NCI-H345 (cell line): Measurements from ENCODE around the gene ERC2.

Experiments
- DNase-seq: peaks from one replicate; lab custom pipeline; 2025; lab: John Stamatoyannopoulos, UW

ERC2 gene

DNA sequence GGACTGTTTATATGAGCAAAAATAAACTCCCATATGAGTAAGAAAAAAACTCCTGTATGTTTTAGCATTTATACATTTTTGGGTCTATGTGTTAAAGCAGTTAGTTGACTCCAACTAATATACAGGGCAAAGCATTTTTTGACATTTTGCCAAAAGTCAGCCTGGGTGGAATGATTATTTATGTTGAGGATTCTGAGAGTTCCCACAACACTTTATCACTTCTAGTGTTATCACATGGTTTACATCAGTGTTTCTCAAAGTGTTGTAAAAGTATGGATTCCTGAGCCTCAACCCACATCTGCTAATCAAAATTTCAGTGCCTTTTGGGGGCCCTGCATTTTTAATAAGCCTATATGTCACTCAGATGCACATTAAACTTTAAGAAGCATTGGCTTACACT lies 643.9 kb downstream of the ERC2 start:
- DNase-seq, result no peak

DNA sequence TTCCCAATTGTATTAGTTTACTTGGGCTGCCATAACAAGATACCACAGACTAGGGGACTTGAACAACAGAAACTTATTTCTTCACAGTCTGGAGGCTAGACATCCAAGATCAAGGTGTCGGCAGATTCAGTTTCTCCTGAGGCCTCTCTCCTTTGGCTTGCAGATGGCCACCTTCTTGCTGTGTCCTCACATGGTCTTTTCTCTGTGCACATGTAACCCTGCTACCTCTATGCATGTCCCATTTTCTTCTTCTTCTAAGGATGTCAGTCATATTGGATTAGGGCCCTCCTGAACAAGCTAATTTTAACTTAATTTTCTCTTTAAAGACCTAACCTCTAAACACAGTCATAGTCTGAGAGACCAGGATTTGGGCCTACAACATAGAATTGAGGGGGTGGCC lies 644.4 kb downstream of the ERC2 start:
- no peak for DNase-seq

DNA sequence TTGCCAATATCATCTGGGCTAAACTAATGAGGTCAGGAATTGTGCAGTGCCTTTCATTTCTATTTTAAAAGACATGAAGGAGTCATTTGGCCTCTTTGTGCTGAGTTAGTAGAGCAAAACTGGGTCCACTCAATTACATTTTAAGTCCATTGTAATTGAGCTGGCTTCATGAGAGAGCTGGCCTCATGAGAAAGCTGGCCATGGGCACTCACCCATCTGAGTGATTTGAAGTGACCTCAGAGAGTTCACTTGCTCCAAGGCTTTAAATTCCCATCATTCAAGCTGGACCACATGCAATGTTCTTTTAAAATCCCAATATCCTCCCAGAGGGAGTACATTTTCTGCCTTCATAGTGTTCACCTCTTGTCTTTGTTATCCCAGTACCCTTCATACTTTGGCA lies 645.3 kb downstream of the ERC2 start:
- no peak for DNase-seq

DNA sequence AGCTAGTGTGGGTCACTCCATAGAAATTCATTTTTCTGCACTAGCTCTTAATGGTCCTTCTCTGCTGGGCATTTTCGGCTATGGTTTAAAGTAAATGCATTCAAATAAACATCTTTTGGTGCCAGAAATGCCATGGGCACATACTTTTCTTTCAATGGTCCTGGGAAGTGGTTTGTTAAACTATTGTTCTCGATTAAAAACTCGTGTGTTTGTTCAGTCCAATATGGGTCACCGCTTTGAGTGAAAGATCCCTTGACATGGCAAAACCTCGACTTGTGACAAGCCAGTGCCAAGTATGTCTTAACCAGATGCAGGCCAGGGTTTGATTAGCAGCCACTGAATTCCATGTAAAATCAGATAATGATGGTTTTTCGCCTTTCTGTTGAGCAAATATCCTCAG lies 649.3 kb downstream of the ERC2 start:
- no peak for DNase-seq

DNA sequence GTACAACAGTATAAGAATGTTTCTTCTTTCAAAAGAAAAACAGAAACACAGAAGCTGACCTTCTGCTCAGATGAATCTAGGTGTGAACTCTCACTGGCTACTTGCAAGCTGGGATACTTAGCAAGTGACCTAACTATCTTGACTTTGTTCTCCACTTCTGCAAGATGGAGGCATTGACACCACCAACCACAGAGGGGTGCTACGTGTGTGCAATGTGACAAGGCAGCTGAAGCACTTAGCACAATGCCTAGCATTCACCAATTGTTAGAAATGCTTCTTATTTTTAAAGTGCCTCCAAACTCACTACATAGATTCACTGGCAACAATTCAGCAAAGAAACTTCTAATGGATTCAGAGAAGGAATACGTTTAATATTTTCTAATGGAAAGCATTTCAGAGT lies 649.8 kb downstream of the ERC2 start:
- no peak for DNase-seq

DNA sequence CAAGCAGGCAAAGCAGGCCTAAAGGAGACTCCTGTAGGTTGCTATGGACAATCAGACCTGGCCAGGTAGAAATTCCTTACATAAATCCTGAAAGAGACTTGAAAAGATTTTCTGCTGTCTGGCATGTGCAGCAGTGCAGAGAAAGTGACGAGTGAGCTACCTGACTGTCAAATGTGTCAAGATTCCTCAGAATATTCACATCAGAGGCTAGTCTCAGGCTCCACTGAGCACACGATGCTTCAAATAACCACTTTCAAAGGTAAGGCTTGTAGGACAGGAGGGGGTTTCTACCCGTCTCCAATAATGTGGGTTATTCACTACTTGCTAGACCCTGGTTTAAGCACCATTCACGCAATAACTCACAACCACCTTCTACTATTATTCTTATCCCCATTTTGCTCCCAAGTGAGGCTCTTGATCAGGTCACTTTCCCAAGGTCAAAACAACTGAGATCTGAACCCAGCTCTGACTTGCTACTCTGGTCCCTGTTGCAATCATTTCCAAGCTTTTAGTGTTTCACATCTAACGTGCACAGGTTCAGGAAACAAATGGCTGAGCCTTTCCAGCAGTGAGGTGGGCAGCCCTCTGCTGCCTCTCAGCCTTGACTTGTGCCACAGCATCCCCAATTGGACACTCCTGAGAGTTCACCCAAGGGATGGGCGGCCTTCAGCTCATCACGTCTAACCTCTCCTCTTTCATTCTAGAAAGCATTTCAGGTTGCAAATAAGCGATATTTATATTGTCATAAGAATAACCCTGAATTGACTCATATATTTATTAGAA lies 651.3 kb downstream of the ERC2 start:
- no peak for DNase-seq

DNA sequence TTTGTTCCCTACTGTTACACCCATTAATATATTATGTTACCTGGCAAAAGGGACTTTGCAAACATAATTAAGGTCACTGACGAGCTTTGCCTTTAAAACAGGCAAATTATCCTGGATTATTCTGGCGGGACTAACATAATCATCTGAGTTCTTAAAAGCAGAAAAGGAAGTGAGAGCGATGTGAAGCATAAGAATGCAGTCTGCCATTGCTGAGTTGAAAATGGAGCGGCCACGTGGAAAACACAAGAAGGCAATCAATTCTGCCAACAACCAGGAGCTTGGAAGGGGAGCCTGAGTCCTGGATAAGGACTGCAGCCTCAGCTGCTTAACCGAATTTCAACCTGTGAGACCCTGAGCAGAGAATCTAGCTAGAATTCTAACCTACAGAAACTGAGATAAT lies 653.0 kb downstream of the ERC2 start:
- DNase-seq, result no peak

DNA sequence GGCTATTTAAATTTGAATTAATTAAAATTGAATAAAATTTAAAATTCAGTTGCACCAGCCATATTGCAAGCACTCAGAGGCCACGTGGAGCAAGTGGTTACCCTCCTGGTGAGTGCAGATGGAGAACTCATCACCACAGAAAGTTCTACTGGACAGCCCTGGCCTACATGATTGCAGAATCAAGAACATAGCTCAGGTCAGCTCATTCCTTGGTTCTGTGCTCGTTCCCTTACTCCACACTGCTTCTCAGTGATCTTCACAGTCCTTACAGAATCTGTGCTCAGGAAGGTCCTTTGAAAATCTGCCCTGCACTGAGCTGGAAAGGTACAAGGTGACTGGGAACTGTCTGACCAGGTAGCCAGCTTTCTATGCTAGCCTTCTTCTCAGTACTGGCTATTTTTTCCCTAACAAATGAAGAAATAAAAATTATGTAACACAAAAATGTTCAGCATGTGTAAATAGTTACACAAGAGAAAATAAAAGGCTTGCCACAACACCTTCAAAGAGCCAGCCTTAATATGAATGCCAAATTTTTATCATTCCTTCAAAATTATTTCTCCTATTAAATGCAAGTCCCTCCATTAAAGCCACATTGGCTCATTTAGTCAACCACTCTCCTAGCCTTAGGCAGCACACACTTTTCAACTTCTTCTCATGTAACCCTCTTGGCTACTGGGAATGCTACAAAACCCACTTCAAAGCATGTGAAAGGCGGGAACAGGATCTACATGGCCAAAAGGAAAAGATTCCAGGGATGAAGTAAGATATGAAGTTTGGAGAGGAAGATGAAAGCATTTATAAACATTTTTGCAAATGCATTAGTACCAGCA lies 654.8 kb downstream of the ERC2 start:
- no peak for DNase-seq

DNA sequence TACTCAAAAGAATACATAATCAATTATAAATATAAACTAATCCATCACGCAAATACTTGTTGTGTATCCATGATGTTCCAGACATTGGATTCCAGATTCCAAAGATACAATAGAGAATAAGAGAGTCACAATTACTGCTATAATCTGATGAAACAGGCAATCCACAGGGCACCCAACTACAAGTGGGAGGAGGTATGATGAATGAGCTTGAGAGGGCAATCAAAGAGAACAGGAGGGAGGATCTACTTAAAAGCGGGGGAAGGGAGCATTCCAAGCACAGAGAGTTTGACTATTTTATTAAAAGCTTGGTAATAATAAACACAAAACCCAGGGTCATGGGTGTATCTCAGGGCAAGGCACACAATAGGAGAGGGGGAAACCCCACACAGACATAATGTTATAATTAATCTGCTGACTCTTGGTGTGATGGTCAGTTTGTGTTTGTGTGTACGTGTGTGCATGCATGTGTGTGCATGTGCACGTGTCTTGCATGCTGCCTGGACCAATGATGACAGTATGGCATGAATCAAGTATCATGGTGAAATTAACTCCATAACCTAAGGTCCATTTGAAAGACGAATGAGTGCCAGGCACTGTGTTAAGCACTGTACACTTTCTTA lies 655.8 kb downstream of the ERC2 start:
- DNase-seq, result no peak

DNA sequence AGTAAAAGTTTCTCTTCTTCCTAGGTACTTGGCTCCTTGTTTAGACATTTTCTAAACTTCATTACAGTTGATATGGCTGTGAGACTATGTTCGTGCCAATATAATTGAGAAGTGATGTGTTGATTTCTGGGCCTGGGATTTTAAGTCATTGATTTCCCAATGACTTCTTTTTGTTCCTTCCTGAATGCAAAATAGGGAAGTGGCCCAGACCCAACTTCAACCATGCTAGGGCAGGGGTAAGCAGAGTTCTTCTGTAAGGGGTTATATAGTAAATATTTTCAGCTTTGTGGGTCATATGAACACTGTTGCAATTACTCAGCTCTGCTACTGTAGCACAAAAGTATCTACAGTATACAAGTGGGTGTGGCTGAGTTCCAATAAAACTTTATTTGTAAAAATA lies 661.1 kb downstream of the ERC2 start:
- DNase-seq, result no peak

DNA sequence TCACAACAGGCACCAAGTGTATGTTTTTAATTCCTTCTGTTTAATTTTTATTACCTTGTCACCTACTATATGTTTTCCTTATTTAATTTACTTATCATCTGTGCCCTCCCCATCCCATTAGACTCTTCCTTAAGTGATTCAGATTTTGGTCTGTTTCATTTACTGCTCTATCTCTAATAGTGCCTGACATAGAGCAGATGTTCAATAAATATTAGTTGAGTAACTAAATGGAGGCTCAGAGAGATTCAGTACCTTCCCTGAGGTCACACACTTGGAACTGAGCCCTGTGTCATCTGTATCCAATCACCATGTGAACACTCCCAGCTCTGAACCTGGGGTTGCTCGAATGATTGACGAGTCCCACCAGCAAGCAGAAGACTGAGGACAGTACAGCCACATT lies 663.1 kb downstream of the ERC2 start:
- DNase-seq, result no peak

DNA sequence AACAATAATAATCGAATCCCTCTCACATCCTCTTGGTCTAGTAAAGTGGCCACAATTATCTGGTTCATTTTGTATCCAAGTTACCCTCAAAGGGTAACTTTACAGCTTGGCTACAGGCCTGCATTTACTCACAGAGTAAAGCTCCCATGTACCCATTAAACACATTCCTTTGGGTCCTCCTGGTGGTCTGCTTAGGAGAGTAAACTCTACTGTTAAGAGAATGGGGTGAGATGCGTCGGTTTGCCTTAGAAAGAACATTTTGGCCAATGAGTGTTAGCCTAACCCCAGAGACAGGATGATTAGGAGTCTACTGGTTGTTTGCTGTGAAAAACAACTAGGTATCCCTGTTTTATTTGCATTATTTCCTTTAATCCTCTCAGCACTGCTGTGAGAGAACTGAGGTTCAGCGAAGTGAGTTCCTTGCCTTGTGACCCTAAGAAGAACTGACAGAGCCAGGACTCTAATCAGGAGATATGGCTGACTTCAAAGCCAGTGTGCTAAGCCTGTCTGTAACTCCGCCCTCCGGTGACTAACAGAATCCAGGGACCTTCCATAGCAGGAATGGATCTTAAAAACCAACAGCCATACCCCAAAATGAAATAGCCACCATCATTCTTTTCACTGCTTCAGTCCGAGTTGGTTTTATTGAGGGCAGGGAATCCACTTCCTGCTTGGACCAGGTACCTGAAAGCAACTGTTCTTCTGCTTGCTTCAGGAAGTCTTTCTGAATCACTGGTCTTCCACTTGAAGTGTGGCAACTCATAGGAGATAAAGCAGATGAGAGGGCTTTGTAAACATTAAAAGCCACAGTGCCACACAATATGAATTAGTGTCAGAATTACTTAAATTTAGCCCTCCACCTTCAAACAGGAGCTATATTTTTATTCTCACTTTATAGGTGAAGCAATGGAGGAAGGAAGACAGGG lies 663.8 kb downstream of the ERC2 start:
- no peak for DNase-seq

DNA sequence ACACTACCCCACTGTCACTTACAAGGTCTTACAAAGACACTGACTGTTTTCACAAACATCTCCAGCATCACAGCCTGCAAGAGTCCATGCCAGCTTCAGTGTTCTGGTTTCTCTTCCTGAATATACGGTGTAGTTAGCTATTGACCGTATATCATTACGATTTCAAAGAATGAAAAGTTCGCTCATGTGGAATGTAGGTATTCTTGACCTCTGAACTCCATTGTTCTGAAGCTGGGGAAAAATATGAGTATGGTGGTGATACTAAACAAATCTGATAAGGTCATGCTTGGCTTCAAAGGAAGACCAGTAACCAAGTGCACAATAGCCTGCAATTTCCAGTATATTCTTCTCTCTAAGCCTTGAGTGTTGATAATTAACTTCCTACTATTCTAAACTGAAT lies 665.5 kb downstream of the ERC2 start:
- no peak for DNase-seq

DNA sequence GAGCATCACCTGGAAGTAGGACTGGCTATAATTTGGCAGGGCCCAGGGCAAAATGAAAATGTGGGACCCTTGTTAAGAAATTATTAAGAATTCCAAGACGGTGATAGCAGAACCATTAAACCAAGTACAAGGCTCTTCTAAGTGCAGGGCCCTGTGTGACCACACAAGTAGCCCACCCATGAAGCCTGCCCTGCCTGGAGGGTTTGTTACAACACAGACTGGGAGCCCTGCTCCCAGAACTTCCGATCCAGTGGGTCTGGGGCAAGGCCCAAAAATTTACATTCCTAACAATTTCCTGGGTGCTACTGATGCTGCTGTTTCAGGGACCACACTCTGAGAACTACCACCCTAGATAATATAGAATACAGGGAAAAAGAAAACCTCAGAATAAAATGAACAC lies 666.6 kb downstream of the ERC2 start:
- DNase-seq, result no peak

DNA sequence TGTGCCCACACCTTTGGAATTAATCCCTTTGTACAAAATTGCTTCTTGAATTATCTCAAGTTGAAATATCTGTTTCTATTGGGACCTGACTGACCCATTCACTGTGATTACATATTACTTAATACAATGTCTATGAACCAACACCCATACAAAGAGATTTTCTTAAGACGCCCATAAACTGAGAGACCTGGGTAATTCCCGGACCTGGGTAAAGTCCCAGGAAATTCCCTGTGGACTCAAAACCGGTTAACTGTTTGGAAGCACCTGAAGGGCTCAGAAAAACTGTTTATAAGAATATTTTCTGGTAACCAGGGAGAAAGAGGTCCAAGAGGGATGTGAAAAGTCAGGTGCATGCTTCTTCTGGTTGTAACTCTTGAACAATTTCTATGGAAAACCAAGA lies 667.2 kb downstream of the ERC2 start:
- no peak for DNase-seq

DNA sequence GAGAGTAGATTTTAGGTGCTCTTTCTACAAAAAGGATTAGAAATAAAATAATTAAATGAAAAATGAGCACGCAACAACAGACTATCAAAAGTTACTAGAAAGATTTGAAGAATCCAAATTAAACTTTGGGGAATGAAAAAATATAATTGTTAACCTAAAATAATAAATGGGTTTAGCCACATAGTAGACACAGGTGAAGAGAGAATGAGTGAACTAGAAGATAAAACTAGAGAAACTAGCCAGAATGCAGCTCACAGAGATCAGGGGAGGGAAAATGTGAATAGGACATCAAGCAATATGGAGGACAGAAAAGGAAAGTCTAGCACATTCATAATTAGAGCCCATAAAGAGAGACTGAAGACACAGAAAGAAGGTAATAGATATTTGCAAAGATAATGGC lies 670.5 kb downstream of the ERC2 start:
- no peak for DNase-seq

DNA sequence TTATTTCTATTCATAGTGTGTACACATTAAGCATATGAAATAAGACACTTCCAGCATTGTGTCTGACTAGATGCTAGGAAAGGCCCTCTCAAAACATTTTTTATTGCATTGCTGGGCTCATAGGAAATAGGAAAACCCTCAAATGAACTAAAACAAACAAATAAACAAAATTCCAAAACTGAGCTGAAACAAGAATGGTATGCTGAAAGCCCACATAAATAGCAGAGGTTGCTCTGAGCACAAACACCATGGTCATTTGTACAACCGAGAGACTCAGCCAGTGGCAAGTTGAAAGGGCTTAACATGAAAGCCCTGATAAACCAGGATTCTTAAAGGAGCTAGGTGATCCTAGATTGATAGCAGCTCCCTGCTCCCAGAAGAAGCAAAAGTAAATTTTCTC lies 671.2 kb downstream of the ERC2 start:
- no peak for DNase-seq

DNA sequence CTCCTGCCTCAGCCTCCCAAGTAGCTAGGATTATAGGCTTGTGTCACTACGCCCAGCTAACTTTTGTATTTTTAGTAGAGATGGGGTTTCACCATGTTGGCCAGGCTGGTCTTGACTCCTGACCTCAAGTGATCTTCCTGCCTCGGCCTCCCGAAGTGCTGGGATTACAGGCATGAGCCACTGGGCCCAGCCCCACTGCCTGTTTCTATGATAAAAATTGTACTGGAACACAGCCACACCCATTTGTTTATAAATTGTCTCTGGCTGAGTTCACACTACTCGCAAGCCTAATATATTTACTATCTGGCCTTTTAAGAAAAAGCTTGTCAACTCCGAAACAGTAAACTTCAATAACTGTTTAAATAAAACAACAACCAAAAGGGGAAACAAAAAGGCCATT lies 671.7 kb downstream of the ERC2 start:
- no peak for DNase-seq

DNA sequence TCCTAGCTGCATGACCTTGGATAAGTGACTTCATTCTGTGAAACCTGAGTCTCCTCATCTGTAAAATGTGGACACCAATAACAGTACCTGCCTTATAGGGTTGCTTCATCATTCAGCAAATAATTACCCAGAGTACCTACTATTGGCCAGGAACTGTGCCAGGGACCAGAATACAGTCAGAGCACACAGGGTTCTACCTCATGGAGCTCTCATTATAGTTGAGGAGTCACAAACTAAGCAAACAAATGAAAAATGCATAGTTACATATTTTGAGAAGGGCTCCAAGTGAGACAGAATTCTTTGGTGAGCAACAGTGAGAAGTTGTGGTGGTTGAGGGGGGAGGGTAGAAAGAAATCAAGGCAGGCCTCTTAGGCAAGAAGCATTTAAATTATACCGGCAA lies 672.5 kb downstream of the ERC2 start:
- no peak for DNase-seq

DNA sequence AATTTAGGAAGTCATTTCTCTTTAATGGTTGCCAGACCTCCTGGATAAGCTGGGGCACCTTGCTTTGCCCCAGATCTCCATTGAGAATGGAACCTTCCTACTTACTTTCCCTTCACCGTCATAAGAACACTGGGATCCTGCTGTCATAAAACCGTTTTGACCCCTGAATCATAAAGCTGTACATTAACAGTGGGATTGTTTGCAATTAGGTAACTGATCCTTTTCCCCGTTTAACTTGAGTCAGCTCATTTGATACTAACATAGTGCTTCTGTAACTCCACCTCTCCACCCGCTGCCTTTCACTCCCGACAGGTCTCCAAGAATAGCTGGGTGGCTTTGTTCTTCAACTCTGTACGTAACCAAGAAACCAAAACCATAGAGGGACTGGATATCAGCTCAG lies 673.0 kb downstream of the ERC2 start:
- no peak for DNase-seq

DNA sequence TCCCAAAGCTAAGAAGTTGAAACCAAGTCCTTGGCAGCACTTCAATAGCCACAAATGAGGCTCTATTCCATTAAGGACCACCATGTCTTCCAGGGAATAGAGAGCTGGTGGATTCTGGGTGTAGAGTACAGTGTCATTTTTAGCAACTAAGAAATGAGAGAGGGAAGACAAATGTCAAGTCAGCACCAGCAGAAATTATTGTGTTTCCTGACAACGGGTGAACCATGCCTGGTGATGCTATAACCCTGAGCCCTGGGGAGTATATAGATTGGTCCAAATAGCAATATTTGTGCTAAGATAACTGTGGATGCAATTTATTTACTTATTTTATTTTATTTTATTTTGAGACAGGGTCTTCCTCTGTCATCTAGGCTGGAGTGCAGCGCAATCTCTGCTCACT lies 675.5 kb downstream of the ERC2 start:
- no peak for DNase-seq

DNA sequence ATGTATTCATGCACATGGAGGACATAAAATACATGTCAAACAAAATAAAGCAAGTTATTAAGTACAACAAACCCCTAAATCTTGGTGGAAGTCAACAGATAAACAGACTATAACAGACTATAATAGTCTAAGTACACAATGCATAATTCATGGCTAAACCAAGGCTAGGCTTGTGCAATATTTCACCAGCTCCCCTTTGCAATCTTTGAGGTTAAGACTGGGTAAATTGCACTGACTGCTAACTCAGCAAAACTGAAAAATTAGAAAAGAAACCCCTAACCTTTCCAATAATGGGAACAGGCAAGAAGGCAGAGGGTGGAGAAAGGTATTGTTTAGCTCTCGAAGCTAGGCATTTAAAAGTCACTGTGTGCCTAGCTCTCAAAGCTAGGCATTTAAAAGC lies 676.3 kb downstream of the ERC2 start:
- DNase-seq, result no peak
